HepG2 (cell line): ENCODE results near the gene ARHGEF40. TPM values are rescaled to one million over a fixed set of nuclear protein-coding genes. Genes with fewer than 3 reads are reported as not detected.

Experiments used
- ARID3A ChIP-seq: IDR thresholded peaks from 2 replicates; pipeline ENCODE4 v1.6.1; 2012; ENCODE audit warnings: low read depth, low read length, improper control_type of control experiment
- HDAC2 ChIP-seq: sonication (generic); formaldehyde crosslinking; IDR thresholded peaks from 2 replicates; pipeline ENCODE4 v1.4.0; 2020; ENCODE audit warnings: missing genetic modification reagents
- MAFK ChIP-seq, 2 experiments: IDR thresholded peaks in 1 of 2; conservative IDR thresholded peaks in 1 of 2; 2 replicates each; pipeline ENCODE4 v1.6.1; 2011; ENCODE audit warnings: improper control_type of control experiment in 2 of 2, low read length in 2 of 2
- MED1 ChIP-seq: sonication (generic); formaldehyde crosslinking; IDR thresholded peaks from 2 replicates; pipeline ENCODE4 v1.4.0; 2020; ENCODE audit warnings: missing genetic modification reagents
- NFKB2 ChIP-seq: sonication (generic); formaldehyde crosslinking; IDR thresholded peaks from 2 replicates; pipeline ENCODE4 v1.4.0; 2020; ENCODE audit warnings: missing genetic modification reagents, borderline replicate concordance
- POLR2AphosphoS5 ChIP-seq: IDR thresholded peaks from 2 replicates; pipeline ENCODE4 v1.6.1; 2012; ENCODE audit warnings: low read depth, low read length
- RXRB ChIP-seq: IDR thresholded peaks from 2 replicates; pipeline ENCODE4 v1.6.1; 2016; ENCODE audit warnings: borderline replicate concordance, missing genetic modification reagents, missing compliant biosample characterization
- ZFAT ChIP-seq: sonication (generic); formaldehyde crosslinking; conservative IDR thresholded peaks from 2 replicates; pipeline ENCODE4 v1.8.1; 2023; ENCODE audit warnings: missing genetic modification reagents, inconsistent platforms
- ZKSCAN8 ChIP-seq: IDR thresholded peaks from 2 replicates; pipeline ENCODE4 v1.6.1; 2016; ENCODE audit warnings: borderline replicate concordance, missing genetic modification reagents, missing compliant biosample characterization
- ZNF562 ChIP-seq: sonication (generic); formaldehyde crosslinking; IDR thresholded peaks from 2 replicates; pipeline ENCODE4 v1.8.0; 2022; ENCODE audit warnings: missing genetic modification reagents, borderline replicate concordance
- ZUFSP ChIP-seq: sonication (generic); formaldehyde crosslinking; IDR thresholded peaks from 2 replicates; pipeline ENCODE4 v1.9.0; 2021; ENCODE audit warnings: missing genetic modification reagents, mild to moderate bottlenecking, borderline replicate concordance
- polyA plus RNA-seq, 8 experiments: library from polyadenylated mRNA; depleted of rRNA in 3 of 8; stranded (reverse) in 7 of 8; unstranded in 1 of 8; fragments of >200 nt; fragmentation: Illumina TruSeq in 4 of 8; extraction: Trizol in 4 of 8; gene quantifications; 2 replicates each; pipeline versions ENCODE4 v1.2.1 to v1.2.3, GENCODE V29; 2011 to 2016; ENCODE audit warnings: low read depth in 4 of 8, missing spikeins in 1 of 8, mixed read lengths in 1 of 8; ENCODE audit not compliant: insufficient read depth in 1 of 8
- total RNA-seq, 5 experiments: library from RNA; depleted of rRNA; stranded (reverse); fragments of >200 nt; fragmentation: Illumina TruSeq; extraction: Trizol; gene quantifications; 2 replicates each; pipeline ENCODE4 v1.2.3, GENCODE V29; 2016; ENCODE audit warnings: low read depth in 1 of 5
- TF ChIP-seq, protein P1 (sequence below): sonication (generic); formaldehyde crosslinking; IDR thresholded peaks from 2 replicates; pipeline ENCODE4 v1.5.0; 2020; ENCODE audit warnings: mild to moderate bottlenecking, missing genetic modification reagents, borderline replicate concordance
- TF ChIP-seq, protein P2 (sequence below): sonication (generic); formaldehyde crosslinking; IDR thresholded peaks from 2 replicates; pipeline ENCODE4 v1.8.1; 2023; ENCODE audit warnings: missing genetic modification reagents, mild to moderate bottlenecking, borderline replicate concordance
- TF ChIP-seq, protein P3 (sequence below): sonication (generic); formaldehyde crosslinking; IDR thresholded peaks from 2 replicates; pipeline ENCODE4 v1.5.1; 2020; ENCODE audit warnings: mild to moderate bottlenecking, missing genetic modification reagents
- TF ChIP-seq, protein P4 (sequence below): sonication (generic); formaldehyde crosslinking; IDR thresholded peaks from 2 replicates; pipeline ENCODE4 v1.4.0; 2020; ENCODE audit warnings: missing genetic modification reagents, mild to moderate bottlenecking, borderline replicate concordance

The ARHGEF40 gene
- total and polyA plus RNA-seq, 2 of the 13 experiments (the other 11 are each of a cell fraction or from before 2014, with no cell fraction given): 28.1 to 78.1 TPM

DNA sequence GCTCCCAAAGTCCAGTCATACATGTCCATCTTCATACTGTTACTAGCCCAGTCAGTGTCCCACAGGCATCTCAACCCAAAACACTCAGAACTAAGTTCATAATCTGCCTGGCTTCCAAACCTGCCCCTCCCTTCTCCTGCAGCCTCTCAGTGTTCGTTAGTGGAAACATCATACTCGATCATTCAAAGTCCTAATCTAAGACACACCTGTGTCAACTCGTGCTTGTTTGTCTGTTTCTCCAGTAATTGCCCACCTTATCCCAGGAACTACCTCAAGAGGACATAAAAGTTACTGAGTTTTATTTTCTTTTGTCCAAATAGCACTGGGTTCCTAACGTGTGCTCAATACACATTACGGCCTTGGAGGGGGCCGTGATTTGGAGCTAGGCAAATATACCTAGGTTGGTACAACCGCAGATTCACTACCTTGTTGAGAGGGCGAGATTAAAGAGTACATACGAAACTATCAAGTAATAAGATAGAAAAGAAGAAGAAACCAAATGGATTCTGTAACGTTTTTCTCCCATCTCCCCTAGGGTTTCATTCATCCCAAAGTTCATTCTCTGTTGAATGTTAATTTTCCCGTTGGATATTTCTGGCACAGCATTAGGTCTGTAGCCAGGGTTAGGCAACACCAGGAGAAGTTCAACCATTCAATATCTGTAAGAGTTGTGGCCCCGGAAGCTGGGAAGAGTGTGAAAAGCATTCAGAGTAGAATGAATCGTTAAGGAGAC, 9.3 kb upstream of the ARHGEF40 start (continued):
- 0 out of 2 replicates have a peak, but pooled peaks have one; percentile 48 for TF ChIP-seq POLR2AphosphoS5
- TF ChIP-seq NFKB2: no peak
- TF ChIP-seq, protein P1, sequence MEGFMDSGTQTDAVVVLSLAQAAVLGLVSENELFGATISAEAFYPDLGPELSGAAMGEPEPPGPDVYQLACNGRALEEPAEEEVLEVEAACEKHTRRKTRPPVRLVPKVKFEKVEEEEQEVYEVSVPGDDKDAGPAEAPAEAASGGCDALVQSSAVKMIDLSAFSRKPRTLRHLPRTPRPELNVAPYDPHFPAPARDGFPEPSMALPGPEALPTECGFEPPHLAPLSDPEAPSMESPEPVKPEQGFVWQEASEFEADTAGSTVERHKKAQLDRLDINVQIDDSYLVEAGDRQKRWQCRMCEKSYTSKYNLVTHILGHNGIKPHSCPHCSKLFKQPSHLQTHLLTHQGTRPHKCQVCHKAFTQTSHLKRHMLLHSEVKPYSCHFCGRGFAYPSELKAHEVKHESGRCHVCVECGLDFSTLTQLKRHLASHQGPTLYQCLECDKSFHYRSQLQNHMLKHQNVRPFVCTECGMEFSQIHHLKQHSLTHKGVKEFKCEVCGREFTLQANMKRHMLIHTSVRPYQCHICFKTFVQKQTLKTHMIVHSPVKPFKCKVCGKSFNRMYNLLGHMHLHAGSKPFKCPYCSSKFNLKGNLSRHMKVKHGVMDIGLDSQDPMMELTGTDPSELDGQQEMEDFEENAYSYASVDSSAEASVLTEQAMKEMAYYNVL (CRISPR knock-in tag): no peak
- TF ChIP-seq, protein P2, sequence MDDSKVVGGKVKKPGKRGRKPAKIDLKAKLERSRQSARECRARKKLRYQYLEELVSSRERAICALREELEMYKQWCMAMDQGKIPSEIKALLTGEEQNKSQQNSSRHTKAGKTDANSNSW (CRISPR knock-in tag): no peak
- TF ChIP-seq MAFK (conservative IDR thresholded peaks at IDR 0.05 in 1 of 2, IDR thresholded peaks at IDR 0.05 in 1 of 2; ENCODE audit: low read length in 2 of 2): no peak
- TF ChIP-seq MED1 (CRISPR knock-in tag): 0 out of 2 replicates have a peak, but pooled peaks have one; percentile 26
- TF ChIP-seq, protein P3, sequence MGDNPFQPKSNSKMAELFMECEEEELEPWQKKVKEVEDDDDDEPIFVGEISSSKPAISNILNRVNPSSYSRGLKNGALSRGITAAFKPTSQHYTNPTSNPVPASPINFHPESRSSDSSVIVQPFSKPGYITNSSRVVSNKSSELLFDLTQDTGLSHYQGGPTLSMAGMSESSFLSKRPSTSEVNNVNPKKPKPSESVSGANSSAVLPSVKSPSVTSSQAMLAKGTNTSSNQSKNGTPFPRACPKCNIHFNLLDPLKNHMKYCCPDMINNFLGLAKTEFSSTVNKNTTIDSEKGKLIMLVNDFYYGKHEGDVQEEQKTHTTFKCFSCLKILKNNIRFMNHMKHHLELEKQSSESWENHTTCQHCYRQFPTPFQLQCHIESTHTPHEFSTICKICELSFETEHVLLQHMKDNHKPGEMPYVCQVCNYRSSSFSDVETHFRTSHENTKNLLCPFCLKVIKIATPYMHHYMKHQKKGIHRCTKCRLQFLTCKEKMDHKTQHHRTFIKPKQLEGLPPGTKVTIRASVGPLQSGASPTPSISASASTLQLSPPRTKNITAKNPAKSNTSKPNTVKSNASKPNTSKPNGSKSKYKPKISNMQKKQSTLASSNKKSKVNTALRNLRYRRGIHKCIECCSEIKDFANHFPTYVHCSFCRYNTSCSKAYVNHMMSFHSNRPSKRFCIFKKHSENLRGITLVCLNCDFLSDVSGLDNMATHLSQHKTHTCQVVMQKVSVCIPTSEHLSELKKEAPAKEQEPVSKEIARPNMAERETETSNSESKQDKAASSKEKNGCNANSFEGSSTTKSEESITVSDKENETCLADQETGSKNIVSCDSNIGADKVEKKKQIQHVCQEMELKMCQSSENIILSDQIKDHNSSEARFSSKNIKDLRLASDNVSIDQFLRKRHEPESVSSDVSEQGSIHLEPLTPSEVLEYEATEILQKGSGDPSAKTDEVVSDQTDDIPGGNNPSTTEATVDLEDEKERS (CRISPR knock-in tag): no peak
- 0 out of 2 replicates have a peak, but pooled peaks have one; percentile 26 for TF ChIP-seq RXRB (CRISPR knock-in tag)
- TF ChIP-seq ZFAT: peak; percentile 99
- TF ChIP-seq HDAC2: 0 out of 2 replicates have a peak, but pooled peaks have one; percentile 36
- TF ChIP-seq ZNF562 (CRISPR knock-in tag): no peak
- TF ChIP-seq, protein P4, sequence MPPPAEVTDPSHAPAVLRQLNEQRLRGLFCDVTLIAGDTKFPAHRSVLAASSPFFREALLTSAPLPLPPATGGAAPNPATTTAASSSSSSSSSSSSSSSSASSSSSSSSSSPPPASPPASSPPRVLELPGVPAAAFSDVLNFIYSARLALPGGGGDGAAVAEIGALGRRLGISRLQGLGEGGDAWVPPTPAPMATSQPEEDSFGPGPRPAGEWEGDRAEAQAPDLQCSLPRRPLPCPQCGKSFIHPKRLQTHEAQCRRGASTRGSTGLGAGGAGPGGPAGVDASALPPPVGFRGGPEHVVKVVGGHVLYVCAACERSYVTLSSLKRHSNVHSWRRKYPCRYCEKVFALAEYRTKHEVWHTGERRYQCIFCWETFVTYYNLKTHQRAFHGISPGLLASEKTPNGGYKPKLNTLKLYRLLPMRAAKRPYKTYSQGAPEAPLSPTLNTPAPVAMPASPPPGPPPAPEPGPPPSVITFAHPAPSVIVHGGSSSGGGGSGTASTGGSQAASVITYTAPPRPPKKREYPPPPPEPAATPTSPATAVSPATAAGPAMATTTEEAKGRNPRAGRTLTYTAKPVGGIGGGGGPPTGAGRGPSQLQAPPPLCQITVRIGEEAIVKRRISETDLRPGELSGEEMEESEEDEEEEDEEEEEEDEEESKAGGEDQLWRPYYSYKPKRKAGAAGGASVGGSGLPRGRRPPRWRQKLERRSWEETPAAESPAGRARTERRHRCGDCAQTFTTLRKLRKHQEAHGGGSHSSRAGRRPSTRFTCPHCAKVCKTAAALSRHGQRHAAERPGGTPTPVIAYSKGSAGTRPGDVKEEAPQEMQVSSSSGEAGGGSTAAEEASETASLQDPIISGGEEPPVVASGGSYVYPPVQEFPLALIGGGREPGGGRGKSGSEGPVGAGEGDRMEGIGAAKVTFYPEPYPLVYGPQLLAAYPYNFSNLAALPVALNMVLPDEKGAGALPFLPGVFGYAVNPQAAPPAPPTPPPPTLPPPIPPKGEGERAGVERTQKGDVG (CRISPR knock-in tag): no peak
- TF ChIP-seq ARID3A: no peak
- TF ChIP-seq ZUFSP: no peak
- TF ChIP-seq ZKSCAN8 (CRISPR knock-in tag): 0 out of 2 replicates have a peak, but pooled peaks have one; percentile 49
